SIG-M5 treated with dmso at 0.1 percent for 504 hours (cell line): ENCODE measurements around the gene RNFT2.

ENCODE experiments used
- DNase-seq: peaks from one replicate; lab custom pipeline; 2025; ENCODE audit not compliant: unreplicated experiment; lab: John Stamatoyannopoulos, UW

RNFT2 gene

GRCh38 chr12:116821291-116821690, 83.2 kb downstream of the RNFT2 start:
- no peak for DNase-seq

DNA sequence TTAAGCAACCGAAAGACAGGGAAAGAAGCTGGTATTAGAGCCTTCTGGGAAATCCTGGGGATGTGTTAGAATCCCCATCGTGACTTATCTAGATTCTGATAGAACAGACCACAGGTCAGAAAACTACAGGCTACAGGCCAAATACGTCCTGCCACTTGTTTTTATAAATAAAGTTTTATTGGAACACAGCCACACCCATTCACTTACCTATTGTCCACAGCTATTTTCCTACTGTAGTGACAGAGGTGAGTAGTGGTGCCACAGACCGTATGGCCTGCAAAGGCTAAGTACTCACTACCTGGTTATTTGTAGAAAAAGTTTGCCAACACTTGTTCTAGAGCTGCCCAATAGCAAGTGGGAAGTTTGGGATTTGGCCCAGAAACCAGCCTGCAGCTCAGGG, 89.3 kb downstream of the RNFT2 start:
- DNase-seq = no peak

DNA sequence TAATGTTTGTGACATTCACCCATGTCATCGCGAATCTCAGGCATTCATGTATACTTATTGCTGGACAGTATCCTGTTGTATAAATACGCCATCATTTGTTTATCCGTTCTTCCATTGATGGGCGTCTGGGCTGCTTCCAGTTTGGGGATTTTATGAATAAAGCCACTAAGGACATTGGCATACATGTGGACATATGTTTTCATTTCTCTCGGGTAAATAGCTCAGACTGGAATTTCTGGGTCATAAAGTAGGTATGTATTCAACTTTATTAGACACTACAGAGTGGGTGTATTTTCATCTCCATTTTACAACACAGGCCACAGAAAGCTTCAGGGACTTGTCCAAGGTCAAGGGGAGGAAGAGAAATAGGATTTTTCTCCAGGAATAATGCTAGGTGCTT, 94.2 kb downstream of the RNFT2 start:
- no peak for DNase-seq

DNA sequence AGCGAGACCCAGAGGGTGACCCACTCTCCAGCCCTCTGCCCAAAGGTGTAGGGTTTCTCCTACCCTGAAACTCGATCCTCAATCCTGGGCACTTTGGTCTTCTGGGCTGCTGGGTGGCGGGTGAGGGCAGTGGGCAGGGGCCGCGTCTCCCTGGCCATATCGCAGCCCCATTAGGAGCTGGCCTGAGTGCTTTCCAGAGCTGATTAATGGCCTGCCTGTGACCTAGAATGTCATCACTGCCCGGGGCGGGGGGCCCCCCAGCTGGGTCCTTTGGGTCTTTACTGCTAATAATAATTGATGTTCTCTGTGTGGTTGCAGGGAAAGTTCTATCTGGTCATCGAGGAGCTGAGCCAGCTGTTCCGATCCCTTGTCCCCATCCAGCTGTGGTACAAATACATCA, 95.4 kb downstream of the RNFT2 start:
- no peak for DNase-seq

GRCh38 chr12:116835484-116835883, 97.4 kb downstream of the RNFT2 start:
- DNase-seq = no peak

DNA sequence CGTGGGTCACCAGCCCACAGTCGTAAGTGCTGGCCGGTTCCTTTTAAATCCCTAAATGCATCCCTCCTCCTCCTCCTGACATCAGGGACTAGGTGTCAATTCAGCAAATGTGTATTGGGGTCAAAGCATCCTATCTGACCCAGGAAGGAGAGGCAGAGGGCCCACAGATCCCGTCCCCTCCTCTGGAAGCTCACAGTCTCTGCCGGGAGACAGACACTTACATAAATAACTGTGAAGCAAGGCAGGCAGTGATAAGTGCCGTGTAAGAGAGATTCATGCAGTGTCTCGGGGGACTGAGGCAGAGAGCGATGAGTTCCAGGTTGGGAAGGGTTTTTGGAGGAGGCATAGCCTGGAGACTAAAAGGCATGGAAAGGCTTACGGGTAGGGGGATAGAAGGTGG, 99.0 kb downstream of the RNFT2 start:
- no peak for DNase-seq

GRCh38 chr12:116838365-116838764, 100.2 kb downstream of the RNFT2 start:
- no peak for DNase-seq

GRCh38 chr12:116839287-116839830, 101.2 kb downstream of the RNFT2 start:
- DNase-seq = no peak

- DNase-seq = no peak
These were observed 105.0 kb downstream of the RNFT2 start for GRCh38 chr12:116843085-116843484.

DNA sequence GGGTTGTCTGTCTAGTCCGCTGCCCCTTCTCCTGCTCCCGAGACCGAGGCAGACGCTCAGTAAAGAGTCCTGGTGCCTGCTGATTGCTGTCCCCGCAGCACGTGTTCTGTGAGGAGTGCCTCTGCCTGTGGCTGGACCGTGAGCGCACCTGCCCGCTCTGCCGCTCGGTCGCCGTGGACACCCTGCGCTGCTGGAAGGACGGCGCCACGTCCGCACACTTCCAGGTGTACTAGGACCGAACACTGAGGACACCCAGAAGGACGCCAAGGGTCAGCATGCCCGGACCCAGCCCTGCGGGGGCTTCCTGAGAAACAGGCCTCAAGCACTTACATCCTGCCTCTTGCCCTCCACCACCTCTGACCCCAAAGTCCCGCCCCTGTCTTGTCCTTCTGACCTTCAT, 111.1 kb downstream of the RNFT2 start:
- DNase-seq = no peak

DNA sequence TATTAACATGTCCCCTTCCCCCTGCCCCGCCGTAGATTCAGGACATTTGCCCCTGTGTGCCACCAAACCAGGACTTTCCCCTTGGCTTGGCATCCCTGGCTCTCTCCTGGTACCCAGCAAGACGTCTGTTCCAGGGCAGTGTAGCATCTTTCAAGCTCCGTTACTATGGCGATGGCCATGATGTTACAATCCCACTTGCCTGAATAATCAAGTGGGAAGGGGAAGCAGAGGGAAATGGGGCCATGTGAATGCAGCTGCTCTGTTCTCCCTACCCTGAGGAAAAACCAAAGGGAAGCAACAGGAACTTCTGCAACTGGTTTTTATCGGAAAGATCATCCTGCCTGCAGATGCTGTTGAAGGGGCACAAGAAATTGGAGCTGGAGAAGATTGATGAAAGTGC, 114.2 kb downstream of the RNFT2 start:
- no peak for DNase-seq

DNA sequence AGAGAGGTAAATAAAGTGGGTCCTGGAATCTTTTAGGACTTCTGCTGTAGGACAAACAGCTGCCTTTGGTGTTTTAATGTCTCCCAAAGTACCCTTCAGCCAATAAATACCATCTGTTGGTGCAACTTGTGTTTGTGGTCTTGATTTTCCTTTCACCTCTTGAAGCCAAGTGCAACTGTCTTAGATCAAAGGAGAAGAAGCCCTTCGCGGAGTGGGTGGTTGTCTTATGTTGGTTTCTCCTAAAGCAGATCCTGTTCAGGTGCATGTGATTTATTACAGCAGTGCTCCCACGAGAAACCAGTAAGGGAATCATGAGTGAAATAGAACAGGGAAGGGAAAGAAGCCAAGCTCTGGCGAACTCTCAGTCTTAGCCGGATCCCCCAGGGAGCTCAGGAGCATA, 115.4 kb downstream of the RNFT2 start:
- no peak for DNase-seq

DNA sequence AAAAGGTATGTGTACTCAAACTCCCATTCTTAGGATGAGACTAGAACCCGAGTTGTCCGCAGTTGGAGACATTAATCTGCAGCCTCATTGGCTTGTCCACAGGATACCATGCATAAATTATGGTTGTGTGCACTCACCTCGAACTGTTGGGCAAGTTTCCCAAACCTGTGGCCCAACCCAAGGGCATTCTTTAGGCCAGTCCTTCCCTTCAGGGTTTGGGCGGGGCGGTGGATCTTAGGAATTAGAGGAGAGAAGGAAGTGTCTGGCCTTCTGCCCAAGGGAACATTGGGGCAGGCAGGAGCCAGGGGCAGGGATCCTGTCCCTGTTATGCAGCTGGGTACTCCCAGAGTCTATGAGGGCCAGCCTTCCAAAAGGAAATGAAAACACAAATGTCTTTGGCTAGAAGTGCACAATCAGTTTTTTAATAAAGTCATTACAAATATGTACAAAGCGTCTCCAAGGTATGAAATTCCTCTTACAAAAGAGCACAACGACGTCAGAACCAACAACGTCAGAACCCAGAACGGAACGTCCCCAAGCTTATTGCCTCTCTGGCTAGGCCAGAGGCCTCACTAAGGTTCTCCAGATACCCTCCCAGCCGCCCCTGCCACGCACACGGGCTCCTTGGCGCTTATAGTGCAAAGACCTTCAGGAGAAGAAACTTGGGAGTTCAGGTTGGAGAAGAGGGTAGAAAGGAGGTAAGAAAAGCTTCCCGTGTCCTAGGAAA, 117.8 kb downstream of the RNFT2 start:
- no peak for DNase-seq

GRCh38 chr12:116856729-116857128, 118.6 kb downstream of the RNFT2 start:
- DNase-seq = no peak

- no peak for DNase-seq
These were observed 121.0 kb downstream of the RNFT2 start for GRCh38 chr12:116859079-116859478.

DNA sequence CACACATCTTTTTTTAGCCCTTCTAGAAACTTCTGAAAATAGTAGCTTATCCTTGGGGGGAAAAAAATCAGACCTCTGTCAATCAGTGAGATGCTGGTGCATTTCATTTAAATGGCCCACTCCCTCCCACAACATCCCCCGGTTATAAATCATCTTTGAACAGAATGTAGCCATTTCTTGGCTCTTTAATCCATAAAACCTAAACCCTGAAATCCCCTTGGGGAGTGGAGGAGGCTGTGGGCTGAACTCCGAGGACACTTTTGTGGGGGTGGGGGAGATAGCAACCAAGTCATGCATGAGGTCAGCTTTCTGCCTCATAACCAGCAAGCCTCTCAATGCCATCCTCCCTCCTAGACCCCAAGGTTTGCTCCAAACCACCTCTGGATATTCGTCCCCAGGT, 122.1 kb downstream of the RNFT2 start:
- no peak for DNase-seq

DNA sequence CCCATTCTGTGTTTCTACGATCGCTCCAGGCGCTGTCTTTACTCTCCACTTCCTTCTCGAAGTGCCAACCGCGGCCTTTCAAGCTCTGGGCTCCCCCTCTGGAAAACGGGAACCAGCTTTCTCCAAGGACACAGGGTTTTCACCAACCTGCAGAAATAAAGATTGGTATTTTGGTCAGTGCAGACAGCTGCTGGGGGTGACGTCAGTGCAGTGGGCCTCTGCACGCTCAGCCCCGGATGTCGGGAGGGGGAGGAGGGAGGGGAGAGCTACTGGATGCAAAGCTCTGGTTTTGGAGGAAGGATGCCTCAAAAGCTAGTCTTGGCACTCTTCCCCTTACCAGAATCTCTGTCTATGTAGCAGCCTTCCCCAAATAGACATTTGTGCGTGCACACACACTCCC, 123.2 kb downstream of the RNFT2 start:
- peak; percentile 38 for DNase-seq

DNA sequence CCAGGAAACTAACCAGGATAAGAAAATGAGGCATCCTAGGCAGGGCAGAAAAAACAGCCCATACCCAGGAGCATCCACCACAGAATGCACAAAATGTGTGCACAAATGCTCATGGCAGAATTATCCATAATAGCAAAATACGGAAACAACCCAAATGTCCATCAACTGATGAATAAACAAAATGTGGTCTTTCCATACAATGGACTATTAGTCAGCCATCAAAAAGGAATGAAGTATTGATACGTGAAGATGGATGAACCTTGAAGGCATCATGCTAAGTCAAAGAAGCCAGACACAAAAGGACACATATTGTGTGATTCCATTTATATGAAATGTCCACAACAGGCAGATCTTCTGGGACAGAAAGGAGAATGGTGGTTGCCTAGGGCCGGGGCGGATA, 124.1 kb downstream of the RNFT2 start:
- no peak for DNase-seq

GRCh38 chr12:116863275-116863767, 125.2 kb downstream of the RNFT2 start:
- peak; percentile 8 for DNase-seq

DNA sequence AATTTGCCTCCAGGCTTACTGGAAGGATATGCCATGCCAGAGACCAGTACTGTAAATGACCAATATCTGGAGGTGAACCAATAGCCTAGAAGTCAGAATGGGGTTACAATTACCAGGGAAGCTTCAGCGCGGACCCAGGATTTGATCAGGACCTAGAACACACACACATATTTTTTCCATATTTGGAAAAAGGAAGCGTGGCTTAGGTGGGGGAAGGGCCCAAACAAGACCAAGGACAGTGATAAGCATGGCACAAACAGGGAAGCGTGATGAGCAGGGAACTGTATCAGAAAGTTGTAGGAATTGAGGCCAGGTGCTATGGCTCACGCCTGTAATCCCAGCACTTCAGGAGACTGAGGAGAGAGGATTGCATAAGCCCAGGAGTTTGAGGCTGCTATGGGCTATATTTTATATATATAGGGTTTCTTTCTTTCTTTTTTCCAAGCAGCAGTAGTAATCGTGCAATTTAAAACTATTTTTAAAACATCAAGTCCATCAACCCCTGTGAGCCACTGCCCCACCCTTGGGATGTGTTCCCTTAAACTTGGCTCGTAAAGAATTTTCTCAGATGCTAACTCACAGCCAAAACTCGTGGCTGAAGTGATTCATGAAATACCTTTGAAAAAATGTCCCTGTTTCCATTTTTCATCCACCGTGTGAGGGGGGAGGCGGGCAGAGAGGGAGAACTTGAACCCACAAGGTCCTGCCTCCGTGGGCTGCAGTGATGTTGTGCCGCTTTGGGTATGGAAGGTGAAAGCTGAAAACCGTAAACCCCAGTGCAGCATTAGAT, 126.5 kb downstream of the RNFT2 start:
- no peak for DNase-seq

DNA sequence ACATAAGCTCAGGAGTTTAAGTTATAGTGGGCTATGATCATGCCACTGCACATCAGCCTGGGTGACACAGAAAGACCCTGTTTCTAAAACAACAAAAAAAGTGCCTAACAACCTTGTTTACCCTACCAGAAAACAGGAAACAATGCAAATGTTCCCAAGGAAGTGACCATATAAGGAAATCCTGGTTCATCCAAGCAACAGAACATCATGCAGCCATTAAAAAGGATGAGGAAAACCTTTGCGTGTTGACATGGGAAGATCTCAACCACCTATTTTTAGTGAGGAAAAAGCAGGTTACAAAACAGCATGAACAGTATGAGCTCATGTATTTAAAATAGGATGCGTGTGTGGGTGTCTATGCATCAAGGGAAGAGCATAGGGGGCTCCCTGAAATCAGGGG, 129.4 kb downstream of the RNFT2 start:
- DNase-seq = no peak

DNA sequence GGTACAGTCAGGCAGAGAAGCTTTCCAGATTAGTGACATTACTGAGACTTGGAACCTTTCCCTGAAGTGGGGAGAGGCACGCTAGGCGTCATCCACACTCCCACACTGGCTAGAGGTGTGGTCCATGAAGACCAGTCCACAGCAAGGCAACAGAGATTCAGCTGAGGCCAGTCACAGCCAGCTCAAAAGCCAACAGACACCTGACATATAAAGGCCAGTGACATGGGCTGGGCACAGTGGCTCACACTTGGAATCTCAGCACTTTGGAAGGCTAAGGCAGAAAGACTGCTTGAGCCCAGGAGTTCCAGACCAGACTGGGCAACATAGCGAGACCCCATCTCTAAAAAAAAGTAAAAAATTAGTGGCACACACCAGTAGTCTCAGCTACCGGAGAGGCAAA, 132.2 kb downstream of the RNFT2 start:
- no peak for DNase-seq
